Upper lobe of right lung (tissue), 1 donor: ENCODE results near the gene MAP2K2. TPM values are rescaled to one million over a fixed set of nuclear protein-coding genes. Genes with fewer than 3 reads are reported as not detected.
A peak's percentile ranks its signal among the peaks of the same experiment; 100 is the strongest.

Source experiments
- ATAC-seq: fragments of 200-7000 bp; cut with Tn5 transposase; one replicate; pipeline ENCODE4 v1.9.1; 2020; ENCODE audit warnings: mild to moderate bottlenecking, moderate library complexity
- DNase-seq: peaks from one replicate; pipeline ENCODE4 v3.0.0-alpha.2; 2020
- H3K27ac ChIP-seq: fragments of 200-600 bp; one replicate; pipeline ENCODE4 v1.8.0; 2022
- H3K27me3 ChIP-seq: fragments of 200-600 bp; one replicate; pipeline ENCODE4 v1.8.0; 2022; ENCODE audit warnings: mild to moderate bottlenecking
- H3K36me3 ChIP-seq: fragments of 200-600 bp; one replicate; pipeline ENCODE4 v1.8.0; 2022
- H3K4me1 ChIP-seq: fragments of 200-600 bp; one replicate; pipeline ENCODE4 v1.8.0; 2022
- H3K4me3 ChIP-seq: fragments of 200-600 bp; one replicate; pipeline ENCODE4 v1.8.0; 2022; ENCODE audit warnings: mild to moderate bottlenecking
- H3K9me3 ChIP-seq: fragments of 200-600 bp; one replicate; pipeline ENCODE4 v1.8.0; 2022
- CTCF ChIP-seq: fragments of 200-600 bp; IDR thresholded peaks from one replicate; pipeline ENCODE4 v1.8.0; 2022; ENCODE audit warnings: antibody characterized with exemption
- intact Hi-C: fragments of 100-400 bp; cut with DNase I; formaldehyde crosslinking; loops from one replicate; pipeline ENCODE4 v1.11.0; 2022
- total RNA-seq: library from RNA; stranded (reverse); fragmentation: NEBNext Ultra II Directional; extraction: Animal tissue kit (Norgen Biotek cat#: 25700); gene quantifications from one replicate; pipeline ENCODE4 v1.2.1, GENCODE V29; 2021
- donor health status: DM: no; HTN: yes; CAD: no; lungs with severe emphysema.

Gene MAP2K2
- total RNA-seq, 1 donor from 2014 or later = 110 TPM

- Histone ChIP-seq H3K36me3 (no peaks in the 10 kb centered on the region), H3K27me3 (no peaks in the 10 kb centered on the region), H3K9me3 (no peaks in the 10 kb centered on the region), H3K4me1 (peaks cover 23% of the 10 kb centered on the region), H3K4me3 (no peak overlapping the region), H3K27ac (no peak overlapping the region)
- DNase-seq = no peak
- ATAC-seq = no peak
- intact Hi-C loops = no loop called here
- no peak for TF ChIP-seq CTCF
These were observed 41.8 kb downstream of the MAP2K2 start for GRCh38 chr19:4082172-4082571.

GRCh38 chr19:4081441-4082129 is 42.3 kb downstream of the MAP2K2 start:
- ATAC-seq (peak; percentile 33), DNase-seq (no peak)
- peaks cover 29% of the 10 kb centered on the region for H3K4me1 ChIP-seq
- intact Hi-C loops = no loop called here
- no peaks in the 10 kb centered on the region for H3K27me3 ChIP-seq
- H3K36me3 ChIP-seq = no peaks in the 10 kb centered on the region
- no peak overlapping the region for H3K4me3 ChIP-seq
- H3K9me3 ChIP-seq = no peaks in the 10 kb centered on the region
- no peak for TF ChIP-seq CTCF
- no peak overlapping the region for H3K27ac ChIP-seq

- no peak for ATAC-seq
- no peak overlapping the region for H3K27ac ChIP-seq
- H3K27me3 ChIP-seq = no peaks in the 10 kb centered on the region
- intact Hi-C loops = no loop called here
- DNase-seq = no peak
- no peak overlapping the region for H3K4me3 ChIP-seq
- H3K4me1 ChIP-seq = peaks cover 29% of the 10 kb centered on the region
- H3K9me3 ChIP-seq = no peaks in the 10 kb centered on the region
- no peak for TF ChIP-seq CTCF
- H3K36me3 ChIP-seq = no peaks in the 10 kb centered on the region
These were observed 43.4 kb downstream of the MAP2K2 start for GRCh38 chr19:4080473-4080872.

- DNase-seq (peak; percentile 89), ATAC-seq (peak; percentile 70)
- Histone ChIP-seq H3K36me3 (no peaks in the 10 kb centered on the region), H3K4me3 (peak overlapping the region; percentile 63), H3K27ac (peak overlapping the region; percentile 86), H3K9me3 (no peaks in the 10 kb centered on the region), H3K4me1 (peaks cover 16% of the 10 kb centered on the region), H3K27me3 (no peaks in the 10 kb centered on the region)
- intact Hi-C loops = no loop called here
- TF ChIP-seq CTCF = no peak
These were observed 45.9 kb downstream of the MAP2K2 start for GRCh38 chr19:4077800-4078684.

GRCh38 chr19:4077007-4077374 is 46.9 kb downstream of the MAP2K2 start:
- no peak for DNase-seq
- ATAC-seq = no peak
- Histone ChIP-seq H3K27me3 (no peaks in the 10 kb centered on the region), H3K36me3 (no peaks in the 10 kb centered on the region), H3K9me3 (no peaks in the 10 kb centered on the region), H3K4me3 (no peak overlapping the region), H3K27ac (peak overlapping the region; percentile 86), H3K4me1 (peaks cover 16% of the 10 kb centered on the region)
- intact Hi-C loops = no loop called here
- TF ChIP-seq CTCF = no peak
